Naive B cell (primary cell): Measurements from ENCODE around the gene UBE2G2. TPM values are rescaled to one million over a fixed set of nuclear protein-coding genes. Genes with fewer than 3 reads are reported as not detected.

Experiments
- ATAC-seq, 2 donors: fragments of 150-1000 bp; cut with Tn5 transposase; 2 replicates each; pipeline ENCODE4 v1.10.0; 2021; ENCODE audit warnings: low read depth in 2 of 2, mild to moderate bottlenecking in 2 of 2, moderate library complexity in 2 of 2
- DNase-seq: peaks from one replicate; pipeline ENCODE4 v3.0.0; 2022
- H3K27ac Mint-ChIP-seq, 6 donors: one replicate each; pipeline ENCODE4 v1.8.0; 2020 to 2022; ENCODE audit warnings: mild to moderate bottlenecking in 6 of 6, mixed read lengths in 6 of 6, moderate library complexity in 5 of 6, inconsistent platforms in 2 of 6
- H3K27me3 Mint-ChIP-seq, 3 donors: one replicate each; pipeline ENCODE4 v1.8.0; 2021 to 2022; ENCODE audit warnings: mixed read lengths in 3 of 3, mild to moderate bottlenecking in 1 of 3
- H3K36me3 Mint-ChIP-seq, 2 donors: one replicate each; pipeline ENCODE4 v1.8.0; 2020 to 2022; ENCODE audit warnings: mixed read lengths in 2 of 2, inconsistent platforms in 1 of 2, mild to moderate bottlenecking in 1 of 2
- H3K4me1 Mint-ChIP-seq, 3 donors: one replicate each; pipeline ENCODE4 v1.8.0; 2020 to 2022; ENCODE audit warnings: mixed read lengths in 3 of 3, inconsistent platforms in 1 of 3, mild to moderate bottlenecking in 1 of 3, moderate library complexity in 1 of 3
- H3K4me3 Mint-ChIP-seq, 8 donors: one replicate each; pipeline ENCODE4 v1.8.0; 2020 to 2022; ENCODE audit warnings: mild to moderate bottlenecking in 8 of 8, mixed read lengths in 8 of 8, moderate library complexity in 8 of 8, inconsistent platforms in 2 of 8
- H3K9me3 Mint-ChIP-seq, 7 donors: one replicate each; pipeline ENCODE4 v1.8.0; 2020 to 2022; ENCODE audit warnings: mixed read lengths in 7 of 7, mild to moderate bottlenecking in 5 of 7, inconsistent platforms in 2 of 7, moderate library complexity in 1 of 7
- polyA plus RNA-seq, 6 donors: library from polyadenylated mRNA; unstranded; fragments of 300-500 nt; fragmentation: Illumina TruSeq; gene quantifications; one replicate each; pipeline ENCODE4 v1.2.3, GENCODE V29; 2021; ENCODE audit warnings: low read depth in 6 of 6

Gene UBE2G2
- polyA plus RNA-seq, 6 donors from 2014 or later, result 53.8 to 72.5 (median 59.5) TPM

DNA sequence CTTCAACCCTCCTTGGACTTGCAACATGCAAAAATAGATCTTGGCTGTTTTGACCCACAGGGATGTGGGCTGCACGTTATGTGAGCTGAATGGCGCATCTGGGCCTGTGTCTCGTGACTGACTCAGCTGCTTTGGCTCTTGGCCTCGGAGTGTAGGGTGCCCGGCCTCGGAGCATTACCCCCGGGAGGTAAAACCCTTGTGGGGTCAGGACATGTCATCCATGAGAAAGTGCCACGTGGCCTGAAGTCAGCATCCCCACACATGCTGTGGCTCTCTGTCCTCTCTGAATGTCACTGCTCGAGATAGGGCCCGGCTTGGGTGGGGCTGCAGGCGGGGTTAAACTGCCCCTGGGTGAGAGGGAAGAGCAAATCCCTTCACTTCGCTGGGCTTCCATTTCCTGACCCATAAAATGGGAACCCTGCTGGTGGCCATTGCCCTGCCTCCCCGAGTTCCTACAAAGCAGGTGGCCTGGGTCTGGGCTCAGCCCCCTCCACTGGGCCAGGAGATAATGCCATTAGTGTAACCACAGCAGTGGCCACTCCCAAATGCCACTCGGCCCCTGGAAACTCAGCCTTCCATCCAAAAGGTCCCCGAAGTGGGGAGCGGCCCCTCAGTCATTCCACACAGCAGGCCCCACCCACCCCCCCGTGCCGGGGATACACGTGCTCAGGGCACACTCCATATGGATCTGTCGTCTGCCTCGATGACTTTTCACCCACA, 67.4 kb downstream of the UBE2G2 start:
- Mint-ChIP-seq H3K4me1 (no peaks in the 10 kb centered on the region), H3K4me3 (no peak overlapping the region), H3K27me3 (peaks cover 26 to 52% (median 41%) of the 10 kb centered on the region in 3 donors), H3K36me3 (peaks cover 4 to 37% of the 10 kb centered on the region in 2 donors), H3K9me3 (peaks cover 9 to 47% (median 29%) of the 10 kb centered on the region in 7 donors), H3K27ac (no peak overlapping the region)
- ATAC-seq (no peak), DNase-seq (no peak)

GRCh38 chr21:44732956-44733355, 68.7 kb downstream of the UBE2G2 start:
- no peak overlapping the region for H3K27ac Mint-ChIP-seq
- peaks cover 29 to 48% (median 32%) of the 10 kb centered on the region in 3 donors for H3K27me3 Mint-ChIP-seq
- ATAC-seq (no peak), DNase-seq (no peak)
- peaks cover 0 to 25% of the 10 kb centered on the region in 2 donors for H3K36me3 Mint-ChIP-seq
- H3K4me3 Mint-ChIP-seq, result no peak overlapping the region
- H3K4me1 Mint-ChIP-seq, result no peaks in the 10 kb centered on the region
- peaks cover 8 to 34% (median 17%) of the 10 kb centered on the region in 7 donors for H3K9me3 Mint-ChIP-seq

- H3K4me3 Mint-ChIP-seq, result no peak overlapping the region
- no peak for ATAC-seq
- H3K27ac Mint-ChIP-seq, result no peak overlapping the region
- H3K9me3 Mint-ChIP-seq, result peaks cover 1 to 27% (median 10%) of the 10 kb centered on the region in 7 donors
- peaks cover 0 to 18% of the 10 kb centered on the region in 2 donors for H3K36me3 Mint-ChIP-seq
- DNase-seq, result no peak
- peaks cover 29 to 52% (median 32%) of the 10 kb centered on the region in 3 donors for H3K27me3 Mint-ChIP-seq
- H3K4me1 Mint-ChIP-seq, result no peaks in the 10 kb centered on the region
Measured at GRCh38 chr21:44732263-44732662, 69.4 kb downstream of the UBE2G2 start.

GRCh38 chr21:44730951-44731579, 70.6 kb downstream of the UBE2G2 start:
- no peaks in the 10 kb centered on the region for H3K4me1 Mint-ChIP-seq
- peak overlapping the region in 2 of 6 donors; percentile 3 to 51 for H3K27ac Mint-ChIP-seq
- no peak for DNase-seq
- peaks cover 32 to 54% (median 40%) of the 10 kb centered on the region in 3 donors for H3K27me3 Mint-ChIP-seq
- peaks cover 0 to 7% of the 10 kb centered on the region in 2 donors for H3K36me3 Mint-ChIP-seq
- peaks cover 0 to 17% (median 5%) of the 10 kb centered on the region in 7 donors for H3K9me3 Mint-ChIP-seq
- H3K4me3 Mint-ChIP-seq, result no peak overlapping the region
- no peak for ATAC-seq

DNA sequence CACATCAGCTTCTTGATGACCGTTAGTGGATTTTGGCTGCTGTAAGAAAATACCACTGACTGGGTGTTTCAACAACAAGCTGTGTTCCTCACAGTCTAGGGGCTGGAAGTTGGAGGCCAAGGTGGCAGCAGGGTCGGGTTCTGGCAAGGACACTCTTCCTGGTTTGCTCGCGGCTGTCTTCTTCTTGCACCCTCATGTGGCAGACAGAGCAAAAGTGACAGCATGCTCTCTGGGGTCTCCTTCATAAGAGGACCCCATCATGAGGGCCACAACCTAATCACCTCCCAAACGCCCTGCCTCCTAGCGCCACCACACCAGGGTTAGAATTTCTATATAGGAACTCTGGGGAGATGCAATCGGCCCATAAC, 71.6 kb downstream of the UBE2G2 start:
- no peak for DNase-seq
- Mint-ChIP-seq H3K27me3 (peaks cover 39 to 57% (median 45%) of the 10 kb centered on the region in 3 donors), H3K9me3 (peaks cover 0 to 8% (median 0%) of the 10 kb centered on the region in 7 donors), H3K4me1 (no peaks in the 10 kb centered on the region), H3K27ac (no peak overlapping the region), H3K4me3 (no peak overlapping the region), H3K36me3 (peaks cover 0 to 7% of the 10 kb centered on the region in 2 donors)
- ATAC-seq, result no peak

- ATAC-seq, result no peak
- no peak overlapping the region for H3K27ac Mint-ChIP-seq
Measured at GRCh38 chr21:44729336-44730027, 72.1 kb downstream of the UBE2G2 start.

DNA sequence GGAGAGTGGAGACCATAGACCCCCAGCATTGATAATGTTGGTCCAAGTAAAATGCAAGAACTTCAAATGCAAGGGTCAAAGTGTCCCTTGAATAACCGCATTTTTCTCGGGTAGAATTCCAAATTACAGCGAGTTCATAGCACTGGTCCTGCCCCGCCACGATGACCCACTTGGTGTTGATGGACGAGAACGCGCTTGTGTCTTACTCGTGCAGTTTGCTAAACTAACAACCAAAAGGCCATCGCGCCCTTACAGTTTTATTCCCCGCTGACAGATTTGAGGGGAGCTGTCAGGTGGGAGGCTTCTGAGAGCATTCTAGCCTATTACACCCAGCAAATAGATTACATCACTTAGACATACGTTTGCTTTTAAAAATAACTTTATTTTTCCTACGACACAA, 72.9 kb downstream of the UBE2G2 start:
- DNase-seq (no peak), ATAC-seq (no peak)
- H3K27ac Mint-ChIP-seq, result no peak overlapping the region
- H3K9me3 Mint-ChIP-seq, result peaks cover 0 to 8% (median 0%) of the 10 kb centered on the region in 7 donors
- H3K4me3 Mint-ChIP-seq, result no peak overlapping the region
- peaks cover 43 to 69% (median 53%) of the 10 kb centered on the region in 3 donors for H3K27me3 Mint-ChIP-seq
- H3K36me3 Mint-ChIP-seq, result peaks cover 0 to 7% of the 10 kb centered on the region in 2 donors
- peaks cover 0 to 3% (median 0%) of the 10 kb centered on the region in 3 donors for H3K4me1 Mint-ChIP-seq

More at GRCh38 chr21:44729336-44730027, 72.1 kb downstream of the UBE2G2 start:
- peaks cover 39 to 62% (median 46%) of the 10 kb centered on the region in 3 donors for H3K27me3 Mint-ChIP-seq
- DNase-seq, result no peak
- H3K36me3 Mint-ChIP-seq, result peaks cover 0 to 7% of the 10 kb centered on the region in 2 donors
- H3K4me1 Mint-ChIP-seq, result no peaks in the 10 kb centered on the region
- H3K4me3 Mint-ChIP-seq, result no peak overlapping the region
- peaks cover 0 to 8% (median 0%) of the 10 kb centered on the region in 7 donors for H3K9me3 Mint-ChIP-seq

DNA sequence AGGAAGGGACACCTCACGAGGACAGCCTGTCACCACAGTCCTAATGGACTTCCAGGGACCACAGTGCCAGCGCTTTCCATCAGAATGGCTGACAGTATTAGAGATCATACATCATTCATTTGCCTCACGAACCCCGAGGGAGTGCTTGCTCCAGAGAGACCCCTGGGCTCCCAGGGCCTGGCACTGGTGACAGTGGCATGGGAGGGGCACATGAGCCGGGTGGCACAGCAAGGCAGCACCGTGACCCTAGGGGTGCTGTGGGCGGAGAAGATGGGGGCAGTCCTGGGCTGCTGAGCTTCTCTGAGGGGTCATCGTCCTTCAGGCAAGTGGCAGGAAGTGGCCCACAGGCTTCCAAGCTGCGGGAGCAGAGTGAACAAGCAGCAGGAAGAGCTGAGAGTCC, 73.9 kb downstream of the UBE2G2 start:
- no peak for ATAC-seq
- DNase-seq, result no peak
- peaks cover 0 to 7% of the 10 kb centered on the region in 2 donors for H3K36me3 Mint-ChIP-seq
- H3K4me3 Mint-ChIP-seq, result no peak overlapping the region
- H3K4me1 Mint-ChIP-seq, result peaks cover 0 to 9% (median 7%) of the 10 kb centered on the region in 3 donors
- no peak overlapping the region for H3K27ac Mint-ChIP-seq
- H3K27me3 Mint-ChIP-seq, result peaks cover 45 to 71% (median 60%) of the 10 kb centered on the region in 3 donors
- peaks cover 0 to 3% (median 0%) of the 10 kb centered on the region in 7 donors for H3K9me3 Mint-ChIP-seq

DNA sequence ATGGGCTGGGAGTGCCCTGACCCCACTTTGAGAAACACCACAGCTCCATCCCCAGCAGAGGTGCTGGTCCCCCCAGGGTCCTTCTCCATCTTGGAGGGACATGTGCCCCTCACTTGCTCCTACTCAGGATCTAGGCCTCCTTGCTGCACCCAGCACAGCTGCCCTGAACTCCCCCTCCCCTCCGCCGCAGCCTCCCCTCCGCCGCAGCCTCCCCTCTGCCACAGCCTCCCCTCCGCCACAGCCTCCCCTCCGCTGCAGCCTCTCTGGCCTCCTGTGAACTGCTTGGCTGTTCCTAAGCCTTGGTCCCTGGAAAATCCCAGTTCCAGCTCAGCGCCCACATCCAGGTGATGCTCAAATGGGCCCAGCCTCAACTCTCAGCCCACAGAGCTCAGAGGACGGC, 74.3 kb downstream of the UBE2G2 start:
- H3K27me3 Mint-ChIP-seq, result peaks cover 49 to 72% (median 62%) of the 10 kb centered on the region in 3 donors
- DNase-seq (no peak), ATAC-seq (no peak)
- H3K36me3 Mint-ChIP-seq, result peaks cover 0 to 6% of the 10 kb centered on the region in 2 donors
- peaks cover 0 to 3% (median 0%) of the 10 kb centered on the region in 7 donors for H3K9me3 Mint-ChIP-seq
- peak overlapping the region in 1 of 8 donors; percentile 56 for H3K4me3 Mint-ChIP-seq
- peaks cover 0 to 11% (median 9%) of the 10 kb centered on the region in 3 donors for H3K4me1 Mint-ChIP-seq
- peak overlapping the region in 1 of 6 donors; percentile 74 for H3K27ac Mint-ChIP-seq

GRCh38 chr21:44726826-44727225, 74.8 kb downstream of the UBE2G2 start:
- Mint-ChIP-seq H3K4me1 (peaks cover 0 to 11% (median 9%) of the 10 kb centered on the region in 3 donors), H3K27ac (no peak overlapping the region), H3K4me3 (peak overlapping the region in 1 of 8 donors; percentile 56), H3K27me3 (peaks cover 47 to 67% (median 57%) of the 10 kb centered on the region in 3 donors), H3K36me3 (peaks cover 0 to 1% of the 10 kb centered on the region in 2 donors), H3K9me3 (peaks cover 0 to under 1% (median 0%) of the 10 kb centered on the region in 7 donors)
- DNase-seq (no peak), ATAC-seq (no peak)

DNA sequence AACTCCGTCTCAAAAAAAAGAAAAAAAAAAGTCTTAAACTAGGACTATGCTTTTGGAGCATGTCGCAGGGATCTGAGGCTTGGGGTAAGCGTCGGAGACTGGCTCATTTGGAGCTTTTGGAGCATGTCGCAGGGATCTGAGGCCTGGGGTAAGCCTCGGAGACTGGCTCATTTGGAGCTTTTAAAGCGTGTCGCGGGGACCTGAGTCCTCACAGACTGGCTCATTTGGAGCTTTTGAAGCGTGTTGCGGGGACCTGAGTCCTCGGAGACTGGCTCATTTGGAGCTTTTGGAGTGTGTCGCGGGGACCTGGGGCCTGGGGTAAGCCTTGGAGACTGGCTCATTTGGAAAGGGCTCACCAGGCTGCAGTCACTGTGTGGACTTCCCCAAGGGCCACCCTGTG, 76.7 kb downstream of the UBE2G2 start:
- ATAC-seq (no peak), DNase-seq (no peak)
- Mint-ChIP-seq H3K36me3 (no peaks in the 10 kb centered on the region), H3K27me3 (peaks cover 36 to 62% (median 60%) of the 10 kb centered on the region in 3 donors), H3K27ac (no peak overlapping the region), H3K4me3 (peak overlapping the region in 1 of 8 donors; percentile 8), H3K4me1 (peaks cover 0 to 11% (median 9%) of the 10 kb centered on the region in 3 donors), H3K9me3 (no peaks in the 10 kb centered on the region)

- H3K9me3 Mint-ChIP-seq, result no peaks in the 10 kb centered on the region
- peaks cover 38 to 68% (median 68%) of the 10 kb centered on the region in 3 donors for H3K27me3 Mint-ChIP-seq
- no peak overlapping the region for H3K27ac Mint-ChIP-seq
- no peaks in the 10 kb centered on the region for H3K36me3 Mint-ChIP-seq
- peaks cover 0 to 11% (median 9%) of the 10 kb centered on the region in 3 donors for H3K4me1 Mint-ChIP-seq
- H3K4me3 Mint-ChIP-seq, result peak overlapping the region in 2 of 8 donors; percentile 36 to 39
- ATAC-seq (no peak), DNase-seq (no peak)
Measured at GRCh38 chr21:44724196-44724595, 77.4 kb downstream of the UBE2G2 start.
